Measurements from ENCODE around the gene FAM219A. TPM values are rescaled to one million over a fixed set of nuclear protein-coding genes. Genes with fewer than 3 reads are reported as not detected.
A peak's percentile ranks its signal among the peaks of the same experiment; 100 is the strongest.

FAM219A gene, protein sequence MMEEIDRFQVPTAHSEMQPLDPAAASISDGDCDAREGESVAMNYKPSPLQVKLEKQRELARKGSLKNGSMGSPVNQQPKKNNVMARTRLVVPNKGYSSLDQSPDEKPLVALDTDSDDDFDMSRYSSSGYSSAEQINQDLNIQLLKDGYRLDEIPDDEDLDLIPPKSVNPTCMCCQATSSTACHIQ
- total RNA-seq: 10 to 100 TPM; 17.1 to 19.6 TPM
- polyA plus RNA-seq (2013, experiment 1 of 2): 20.6 TPM
- 19.0 TPM for polyA plus RNA-seq (2013, experiment 2 of 2)
- long read RNA-seq, experiment 1, partial matches to known transcripts: 0 of 5 reads
- long read RNA-seq, experiment 1, other reads (novel, unspliced or antisense): 5 of 5 reads
- long read RNA-seq, experiment 2, transcript FAM219A-209 (6 exons, 3,644 nt): minor isoform, 5 of 53 reads
- long read RNA-seq, experiment 2, transcript FAM219A-206 (6 exons, 3,573 nt): minor isoform, 6 of 53 reads
- long read RNA-seq, experiment 2, transcript FAM219A-201 (6 exons, 3,588 nt): major isoform, 22 of 53 reads
- long read RNA-seq, experiment 2, partial matches to known transcripts: 1 of 53 reads
- long read RNA-seq, experiment 2, other reads (novel, unspliced or antisense): 11 of 53 reads
- long read RNA-seq, experiment 3, partial matches to known transcripts: 0 of 4 reads
- long read RNA-seq, experiment 3, other reads (novel, unspliced or antisense): 3 of 4 reads
- long read RNA-seq, experiment 4, partial matches to known transcripts: 0 of 1 reads
- long read RNA-seq, experiment 4, other reads (novel, unspliced or antisense): 1 of 1 reads

DNA sequence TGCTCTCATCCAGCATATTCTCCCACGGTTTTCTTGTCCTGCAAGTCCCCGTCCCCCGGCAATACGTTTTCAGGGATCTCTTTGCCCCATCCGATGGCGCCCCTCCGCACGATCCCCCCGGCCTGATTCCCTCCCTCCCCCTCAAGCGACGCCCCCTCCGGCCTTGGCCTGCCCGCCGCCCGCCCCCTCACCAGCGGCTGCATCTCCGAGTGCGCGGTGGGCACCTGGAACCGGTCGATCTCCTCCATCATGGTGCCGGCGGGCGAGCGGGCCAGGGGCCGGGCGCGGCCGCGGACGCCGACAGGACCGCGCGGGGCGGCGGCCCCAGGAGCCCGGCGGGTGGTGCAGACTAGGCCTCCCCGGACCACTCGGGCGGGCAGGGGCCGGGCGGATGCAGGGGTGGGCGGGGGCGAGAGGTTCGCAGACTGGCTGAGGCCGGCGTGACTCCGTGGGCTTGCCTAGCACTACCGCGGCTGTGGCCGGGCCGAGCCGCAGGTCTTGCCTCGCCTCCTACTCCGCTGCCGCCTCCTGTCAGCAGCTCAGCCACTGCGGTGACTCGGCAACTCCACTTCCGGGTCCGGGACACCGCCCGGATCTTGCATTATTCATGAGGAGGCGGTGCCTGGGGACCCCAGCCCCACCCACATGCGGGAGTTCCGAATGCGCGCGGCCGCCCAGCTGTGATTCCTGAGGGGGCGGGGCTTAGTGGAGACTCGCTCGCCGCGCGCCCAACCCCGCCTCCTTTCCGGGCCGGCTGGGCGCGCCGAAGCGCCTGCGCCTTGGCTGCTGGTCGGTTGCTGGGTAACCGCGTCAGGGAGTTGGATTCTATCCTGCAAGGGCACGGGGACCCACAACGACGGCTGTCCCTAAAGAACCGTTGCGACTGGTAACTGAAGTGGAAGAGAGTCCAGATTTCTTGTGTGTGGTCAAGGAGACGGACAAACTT, at the start of gene FAM219A, which contains the start of gene DNAI1:
Gene FAM219A (minus strand): TSS at position 558 of the 946 bp plus-strand sequence. CDS start 307 bp downstream, at position 251.
Gene DNAI1 (plus strand): TSS at position 793 of the 946 bp plus-strand sequence. CDS start 201 bp downstream, outside the sequence.
- Mint-ChIP-seq H3K9me3 (no peaks in the 10 kb centered on the region), H3K4me3 (peak within 1 kb of the TSS; percentile 79), H3K27ac (peak within 1 kb of the TSS; percentile 94), H3K27me3 (ENCODE audit: insufficient read depth) (peaks cover 16% of the 10 kb centered on the region), H3K4me1 (peaks cover 31% of the 10 kb centered on the region), H3K36me3 (ENCODE audit: low read depth) (no peaks in the 10 kb centered on the region)
- no peaks in the 10 kb centered on the region for H3K4me1 ChIP-seq (ENCODE audit: control insufficient read depth, insufficient read depth, low read length)
- TF ChIP-seq, protein P1, sequence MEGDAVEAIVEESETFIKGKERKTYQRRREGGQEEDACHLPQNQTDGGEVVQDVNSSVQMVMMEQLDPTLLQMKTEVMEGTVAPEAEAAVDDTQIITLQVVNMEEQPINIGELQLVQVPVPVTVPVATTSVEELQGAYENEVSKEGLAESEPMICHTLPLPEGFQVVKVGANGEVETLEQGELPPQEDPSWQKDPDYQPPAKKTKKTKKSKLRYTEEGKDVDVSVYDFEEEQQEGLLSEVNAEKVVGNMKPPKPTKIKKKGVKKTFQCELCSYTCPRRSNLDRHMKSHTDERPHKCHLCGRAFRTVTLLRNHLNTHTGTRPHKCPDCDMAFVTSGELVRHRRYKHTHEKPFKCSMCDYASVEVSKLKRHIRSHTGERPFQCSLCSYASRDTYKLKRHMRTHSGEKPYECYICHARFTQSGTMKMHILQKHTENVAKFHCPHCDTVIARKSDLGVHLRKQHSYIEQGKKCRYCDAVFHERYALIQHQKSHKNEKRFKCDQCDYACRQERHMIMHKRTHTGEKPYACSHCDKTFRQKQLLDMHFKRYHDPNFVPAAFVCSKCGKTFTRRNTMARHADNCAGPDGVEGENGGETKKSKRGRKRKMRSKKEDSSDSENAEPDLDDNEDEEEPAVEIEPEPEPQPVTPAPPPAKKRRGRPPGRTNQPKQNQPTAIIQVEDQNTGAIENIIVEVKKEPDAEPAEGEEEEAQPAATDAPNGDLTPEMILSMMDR (conservative IDR thresholded peaks at IDR 0.05): no peak
- WGBS, 2 experiments (ENCODE audit: insufficient coverage in 1 of 2, insufficient read length in 1 of 2): 0 to 3% methylated on average over 18 to 94 of the region's 94 CpGs
- peaks cover 8% of the 10 kb centered on the region for H3K27me3 ChIP-seq (ENCODE audit: control insufficient read depth, insufficient read depth, low read length, poor library complexity, severe bottlenecking)
- peak within 1 kb of the TSS; percentile 56 for H3K27ac ChIP-seq (ENCODE audit: low read depth, low read length)
- peak; percentile 100 for DNase-seq
- peak within 1 kb of the TSS; percentile 92 for H3K4me3 ChIP-seq (ENCODE audit: low read length)
- no peaks in the 10 kb centered on the region for H3K9me3 ChIP-seq (ENCODE audit: control insufficient read depth, low read length)
- H3K9ac ChIP-seq (ENCODE audit: extremely low read depth, low read length, poor library complexity, severe bottlenecking): peak within 1 kb of the TSS; percentile 90
- no peaks in the 10 kb centered on the region for H3K36me3 ChIP-seq (ENCODE audit: control insufficient read depth, insufficient read depth, low read length)

DNA sequence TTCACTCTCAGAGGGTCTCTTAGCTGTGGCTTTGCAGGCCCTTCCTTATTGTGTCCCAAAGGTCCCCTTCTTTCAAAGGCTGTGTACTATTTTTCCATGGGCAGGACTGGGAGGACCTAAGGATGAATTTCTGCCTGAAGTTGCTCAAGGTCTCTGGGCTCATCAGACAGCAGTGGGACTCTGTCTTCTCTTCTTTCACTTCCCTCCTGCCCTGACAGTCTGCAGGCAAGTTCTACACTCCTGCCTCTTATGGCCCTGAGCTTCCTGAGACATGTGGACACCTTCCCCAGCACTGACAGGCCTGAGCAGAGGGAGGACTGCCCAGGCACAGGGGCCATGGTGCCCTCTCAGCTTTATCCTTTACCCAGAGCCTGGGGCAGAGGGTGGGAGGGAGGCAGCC, 49.6 kb upstream of the FAM219A start:
- no peaks in the 10 kb centered on the region for H3K9me3 Mint-ChIP-seq
- Histone ChIP-seq H3K9ac (ENCODE audit: extremely low read depth, low read length, poor library complexity, severe bottlenecking) (no peak overlapping the region), H3K27ac (ENCODE audit: low read depth, low read length) (no peak overlapping the region), H3K4me3 (ENCODE audit: low read length) (no peak overlapping the region), H3K9me3 (ENCODE audit: control insufficient read depth, low read length) (no peaks in the 10 kb centered on the region), H3K36me3 (ENCODE audit: control insufficient read depth, insufficient read depth, low read length) (no peaks in the 10 kb centered on the region), H3K4me1 (ENCODE audit: control insufficient read depth, insufficient read depth, low read length) (peaks cover 4% of the 10 kb centered on the region), H3K27me3 (ENCODE audit: control insufficient read depth, insufficient read depth, low read length, poor library complexity, severe bottlenecking) (peaks cover 43% of the 10 kb centered on the region)
- H3K27me3 Mint-ChIP-seq (ENCODE audit: insufficient read depth): peaks cover 41% of the 10 kb centered on the region
- no peaks in the 10 kb centered on the region for H3K36me3 Mint-ChIP-seq (ENCODE audit: low read depth)
- H3K27ac Mint-ChIP-seq: no peak overlapping the region
- H3K4me3 Mint-ChIP-seq: no peak overlapping the region
- TF ChIP-seq, protein P1 (conservative IDR thresholded peaks at IDR 0.05): no peak
- peaks cover 33% of the 10 kb centered on the region for H3K4me1 Mint-ChIP-seq
- no peak for DNase-seq

DNA sequence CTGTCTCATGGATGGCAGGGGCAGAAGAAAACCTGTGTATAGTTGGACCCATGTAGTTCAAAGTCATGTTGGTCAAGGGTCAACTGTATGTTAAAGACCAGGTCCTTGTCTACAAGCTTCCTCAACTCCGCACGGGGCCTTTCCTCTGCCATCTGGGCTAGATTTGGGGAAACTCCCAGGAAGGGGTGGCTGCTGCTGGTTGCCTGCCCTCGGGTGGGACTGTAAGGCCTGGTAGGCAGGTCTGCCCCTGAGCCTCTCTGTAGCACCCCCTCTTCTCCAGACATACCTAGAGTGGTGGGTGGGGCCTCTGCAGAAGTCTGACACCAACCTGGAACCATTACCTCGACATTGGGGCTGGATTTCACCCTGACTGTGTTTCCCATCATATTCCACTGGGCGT, 49.2 kb upstream of the FAM219A start:
- peak; percentile 30 for DNase-seq
- H3K9ac ChIP-seq (ENCODE audit: extremely low read depth, low read length, poor library complexity, severe bottlenecking): no peak overlapping the region
- peaks cover 41% of the 10 kb centered on the region for H3K27me3 Mint-ChIP-seq (ENCODE audit: insufficient read depth)
- peaks cover 43% of the 10 kb centered on the region for H3K27me3 ChIP-seq (ENCODE audit: control insufficient read depth, insufficient read depth, low read length, poor library complexity, severe bottlenecking)
- TF ChIP-seq, protein P1 (conservative IDR thresholded peaks at IDR 0.05): no peak
- H3K4me1 ChIP-seq (ENCODE audit: control insufficient read depth, insufficient read depth, low read length): peaks cover under 1% of the 10 kb centered on the region
- no peaks in the 10 kb centered on the region for H3K36me3 ChIP-seq (ENCODE audit: control insufficient read depth, insufficient read depth, low read length)
- H3K4me1 Mint-ChIP-seq: peaks cover 32% of the 10 kb centered on the region
- H3K27ac ChIP-seq (ENCODE audit: low read depth, low read length): no peak overlapping the region
- no peaks in the 10 kb centered on the region for H3K9me3 Mint-ChIP-seq
- H3K36me3 Mint-ChIP-seq (ENCODE audit: low read depth): no peaks in the 10 kb centered on the region
- H3K4me3 ChIP-seq (ENCODE audit: low read length): no peak overlapping the region
- WGBS, 2 experiments (ENCODE audit: insufficient coverage in 1 of 2, insufficient read length in 1 of 2): 77 to 85% methylated on average over 3 to 5 of the region's 5 CpGs
- no peak overlapping the region for H3K27ac Mint-ChIP-seq
- H3K9me3 ChIP-seq (ENCODE audit: control insufficient read depth, low read length): no peaks in the 10 kb centered on the region
- H3K4me3 Mint-ChIP-seq: no peak overlapping the region

Measured in endodermal cell (in vitro differentiated cells).